Natural killer cell treated with Interleukin-12 subunit alpha and Interleukin-12 subunit beta and Interleukin-15 and Interleukin-18, amount 100 ng/mL, for 72 hours (primary cell): ENCODE data around the gene ABCC4. TPM values are rescaled to one million over a fixed set of nuclear protein-coding genes. Genes with fewer than 3 reads are reported as not detected.

Experiments
- ATAC-seq, 2 donors: fragments of 150-1000 bp; cut with Tn5 transposase in 1 of 2; sonication (Bioruptor Pico), chemical (Tn5 transposase) in 1 of 2; 2 replicates each; pipeline ENCODE4 v1.10.0; 2021
- DNase-seq: peaks from one replicate; pipeline ENCODE4 v3.0.0; 2022; ENCODE audit warnings: low spot score
- H3K27ac Mint-ChIP-seq, 2 donors: 1 replicate in 1 of 2; 2 replicates in 1 of 2; pipeline ENCODE4 v1.8.0; 2022; ENCODE audit warnings: mixed read lengths in 2 of 2, mild to moderate bottlenecking in 1 of 2, moderate library complexity in 1 of 2
- H3K27me3 Mint-ChIP-seq, 2 donors: 1 replicate in 1 of 2; 2 replicates in 1 of 2; pipeline ENCODE4 v1.8.0; 2022; ENCODE audit warnings: mixed read lengths in 2 of 2
- H3K36me3 Mint-ChIP-seq: one replicate; pipeline ENCODE4 v1.8.0; 2022; ENCODE audit warnings: mixed read lengths
- H3K4me1 Mint-ChIP-seq, 2 donors: 1 replicate in 1 of 2; 2 replicates in 1 of 2; pipeline ENCODE4 v1.8.0; 2022; ENCODE audit warnings: low read depth in 2 of 2, mixed read lengths in 2 of 2, mild to moderate bottlenecking in 1 of 2
- H3K4me3 Mint-ChIP-seq: one replicate; pipeline ENCODE4 v1.8.0; 2022; ENCODE audit warnings: mixed read lengths
- H3K9me3 Mint-ChIP-seq: 2 replicates; pipeline ENCODE4 v1.8.0; 2022; ENCODE audit warnings: mixed read lengths
- total RNA-seq, 2 donors: library from RNA; stranded (reverse); gene quantifications; one replicate each; pipeline ENCODE4 v1.2.3, GENCODE V29; 2022

The ABCC4 gene
- total RNA-seq, 2 donors from 2014 or later = 5.5 to 20.6 TPM

DNA sequence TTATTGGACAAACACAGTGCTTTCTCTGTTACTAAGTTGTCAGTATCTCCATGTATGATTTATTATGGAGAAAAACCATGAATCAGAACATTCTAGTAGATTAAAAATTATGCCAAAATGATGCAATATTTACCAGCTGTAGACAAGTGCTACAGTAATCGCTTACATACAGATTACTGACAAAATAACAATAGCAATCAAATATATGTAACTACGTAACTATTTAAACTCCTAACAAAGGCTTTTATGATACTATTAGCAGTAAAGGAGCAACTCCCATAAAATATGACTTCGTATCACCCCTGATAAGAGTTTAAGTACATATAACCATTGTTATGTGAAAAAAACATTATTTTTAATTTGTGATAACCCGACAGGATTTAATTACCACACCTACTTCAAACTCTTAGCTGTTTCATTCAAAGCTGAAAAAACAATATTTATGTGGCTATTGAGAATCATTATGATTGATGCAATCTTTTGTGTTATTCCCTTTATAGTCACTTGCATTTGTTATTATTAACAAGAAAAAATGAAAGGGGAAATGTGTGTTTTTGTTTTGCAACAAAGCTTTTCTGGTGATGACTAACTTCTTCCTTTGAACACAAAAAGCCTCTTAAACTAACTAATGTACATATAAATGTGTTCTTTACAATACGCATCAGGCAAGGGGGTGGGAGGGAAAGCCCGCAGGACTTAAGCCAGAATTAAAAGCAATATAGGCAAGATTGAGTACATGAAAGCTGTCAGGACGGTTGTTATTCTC is 147.4 kb downstream of the ABCC4 start:
- no peaks in the 10 kb centered on the region for H3K27me3 Mint-ChIP-seq
- H3K27ac Mint-ChIP-seq = no peak overlapping the region
- no peaks in the 10 kb centered on the region for H3K9me3 Mint-ChIP-seq

DNA sequence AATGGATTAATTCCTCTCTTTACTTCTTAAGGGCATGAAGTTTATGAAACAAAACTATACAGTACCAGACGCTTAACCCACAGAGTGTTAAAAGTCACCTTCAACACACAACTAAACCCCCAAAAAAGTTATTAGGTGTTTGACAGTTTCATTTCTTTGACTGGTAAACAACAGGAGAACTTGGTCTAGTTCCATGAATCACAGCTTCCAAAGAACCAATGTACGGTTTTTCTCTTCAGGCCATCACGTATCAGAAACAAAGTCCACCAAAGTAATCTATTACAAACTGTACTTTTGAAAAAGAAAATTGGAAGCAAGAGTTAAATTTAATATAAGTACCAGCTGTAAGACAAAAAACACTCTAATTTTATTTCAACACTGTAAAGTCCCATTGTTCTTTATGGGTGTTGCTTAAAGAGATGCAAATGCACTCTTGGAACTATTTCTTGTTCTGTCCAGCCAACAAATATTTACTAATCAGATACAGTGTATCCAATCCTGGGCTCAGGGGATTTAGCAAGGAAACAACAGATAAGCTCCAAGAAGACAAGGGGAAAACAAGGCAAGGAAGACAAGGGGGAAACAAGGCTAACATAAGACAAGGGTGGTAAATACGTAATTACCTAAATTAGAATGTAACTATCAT is 149.2 kb downstream of the ABCC4 start:
- no peak for ATAC-seq
- H3K4me3 Mint-ChIP-seq = no peak overlapping the region
- DNase-seq = no peak
- H3K27me3 Mint-ChIP-seq = no peaks in the 10 kb centered on the region
- no peaks in the 10 kb centered on the region for H3K36me3 Mint-ChIP-seq
- H3K4me1 Mint-ChIP-seq = no peaks in the 10 kb centered on the region
- H3K9me3 Mint-ChIP-seq = no peaks in the 10 kb centered on the region
- no peak overlapping the region for H3K27ac Mint-ChIP-seq

More for the DNA sequence above, 147.4 kb downstream of the ABCC4 start:
- Mint-ChIP-seq H3K36me3 (no peaks in the 10 kb centered on the region), H3K4me3 (no peak overlapping the region), H3K4me1 (no peaks in the 10 kb centered on the region)
- ATAC-seq (no peak), DNase-seq (no peak)

GRCh38 chr13:95150555-95150954 is 150.7 kb downstream of the ABCC4 start:
- H3K27ac Mint-ChIP-seq = no peak overlapping the region

GRCh38 chr13:95146486-95146885 is 154.8 kb downstream of the ABCC4 start:
- ATAC-seq = no peak
- no peak for DNase-seq
- Mint-ChIP-seq H3K27ac (no peak overlapping the region), H3K36me3 (peaks cover 6% of the 10 kb centered on the region), H3K27me3 (no peaks in the 10 kb centered on the region), H3K4me3 (no peak overlapping the region), H3K9me3 (no peaks in the 10 kb centered on the region), H3K4me1 (no peaks in the 10 kb centered on the region)

More at GRCh38 chr13:95150555-95150954, 150.7 kb downstream of the ABCC4 start:
- no peak for DNase-seq
- no peaks in the 10 kb centered on the region for H3K4me1 Mint-ChIP-seq
- no peaks in the 10 kb centered on the region for H3K36me3 Mint-ChIP-seq
- H3K9me3 Mint-ChIP-seq = no peaks in the 10 kb centered on the region
- no peaks in the 10 kb centered on the region for H3K27me3 Mint-ChIP-seq
- H3K4me3 Mint-ChIP-seq = no peak overlapping the region
- no peak for ATAC-seq

- ATAC-seq (no peak), DNase-seq (no peak)
- Mint-ChIP-seq H3K36me3 (peaks cover 6% of the 10 kb centered on the region), H3K27ac (no peak overlapping the region), H3K9me3 (no peaks in the 10 kb centered on the region), H3K4me3 (no peak overlapping the region), H3K27me3 (no peaks in the 10 kb centered on the region), H3K4me1 (no peaks in the 10 kb centered on the region)
Measured at GRCh38 chr13:95145587-95145986, 155.7 kb downstream of the ABCC4 start.

DNA sequence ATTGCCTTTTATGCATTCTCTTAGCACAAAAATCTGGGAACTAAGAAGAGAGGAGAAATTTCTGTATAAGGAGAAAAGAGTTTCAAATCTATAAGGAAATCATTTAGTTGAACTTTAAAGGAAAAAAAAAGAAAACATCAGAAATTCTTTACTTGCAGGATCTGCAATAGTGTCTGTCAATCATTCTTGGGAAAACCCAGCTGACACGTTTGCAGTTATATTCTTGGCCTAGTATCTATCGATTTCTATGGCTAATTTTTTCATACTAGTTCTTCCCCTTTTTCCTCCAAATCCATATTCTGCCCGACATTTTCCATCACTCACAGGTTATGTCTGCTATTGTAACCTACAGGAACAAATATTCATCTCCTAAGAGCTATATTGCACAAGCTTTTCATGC is 160.7 kb downstream of the ABCC4 start:
- Mint-ChIP-seq H3K36me3 (peaks cover 13% of the 10 kb centered on the region), H3K27ac (no peak overlapping the region), H3K4me3 (no peak overlapping the region), H3K9me3 (no peaks in the 10 kb centered on the region), H3K27me3 (no peaks in the 10 kb centered on the region), H3K4me1 (no peaks in the 10 kb centered on the region)
- DNase-seq (no peak), ATAC-seq (no peak)

GRCh38 chr13:95138876-95139585 is 162.2 kb downstream of the ABCC4 start:
- Mint-ChIP-seq H3K36me3 (peaks cover 7% of the 10 kb centered on the region), H3K4me1 (no peaks in the 10 kb centered on the region), H3K9me3 (no peaks in the 10 kb centered on the region), H3K27me3 (no peaks in the 10 kb centered on the region), H3K27ac (no peak overlapping the region), H3K4me3 (no peak overlapping the region)
- ATAC-seq (no peak), DNase-seq (no peak)

- peak in 1 of 2 donors; percentile 67 for ATAC-seq
- H3K4me3 Mint-ChIP-seq = no peak overlapping the region
Measured at GRCh38 chr13:95137096-95137495, 164.2 kb downstream of the ABCC4 start.

DNA sequence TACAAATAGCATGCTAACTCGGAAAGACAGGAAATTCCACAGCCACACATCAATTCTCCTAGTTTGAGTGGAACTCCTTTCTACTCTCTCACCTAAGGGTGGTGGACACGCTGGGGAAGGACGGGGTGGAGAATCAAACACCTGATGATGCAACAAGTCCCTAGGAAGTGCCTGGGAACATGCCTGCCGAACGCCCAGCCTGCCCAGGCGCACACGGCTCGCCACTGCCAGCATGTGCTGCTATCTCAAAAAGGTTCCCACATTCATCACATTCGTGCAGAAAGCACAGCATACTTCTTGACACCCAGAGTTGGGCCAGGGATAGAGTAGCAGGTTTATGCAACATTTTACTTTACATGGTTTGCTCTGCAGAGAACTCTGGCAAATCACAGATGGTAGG is 164.6 kb downstream of the ABCC4 start:
- Mint-ChIP-seq H3K27ac (no peak overlapping the region), H3K27me3 (no peaks in the 10 kb centered on the region), H3K4me3 (no peak overlapping the region), H3K36me3 (peaks cover 7% of the 10 kb centered on the region), H3K4me1 (no peaks in the 10 kb centered on the region), H3K9me3 (no peaks in the 10 kb centered on the region)
- no peak for ATAC-seq
- DNase-seq = no peak

More at GRCh38 chr13:95137096-95137495, 164.2 kb downstream of the ABCC4 start:
- no peak for DNase-seq
- H3K4me1 Mint-ChIP-seq = no peaks in the 10 kb centered on the region
- H3K9me3 Mint-ChIP-seq = no peaks in the 10 kb centered on the region
- H3K27ac Mint-ChIP-seq = no peak overlapping the region
- H3K36me3 Mint-ChIP-seq = peaks cover 7% of the 10 kb centered on the region
- H3K27me3 Mint-ChIP-seq = no peaks in the 10 kb centered on the region

GRCh38 chr13:95133498-95133897 is 167.8 kb downstream of the ABCC4 start:
- Mint-ChIP-seq H3K36me3 (no peaks in the 10 kb centered on the region), H3K27me3 (no peaks in the 10 kb centered on the region), H3K4me3 (no peak overlapping the region), H3K4me1 (no peaks in the 10 kb centered on the region), H3K27ac (no peak overlapping the region), H3K9me3 (no peaks in the 10 kb centered on the region)
- DNase-seq (no peak), ATAC-seq (no peak)

DNA sequence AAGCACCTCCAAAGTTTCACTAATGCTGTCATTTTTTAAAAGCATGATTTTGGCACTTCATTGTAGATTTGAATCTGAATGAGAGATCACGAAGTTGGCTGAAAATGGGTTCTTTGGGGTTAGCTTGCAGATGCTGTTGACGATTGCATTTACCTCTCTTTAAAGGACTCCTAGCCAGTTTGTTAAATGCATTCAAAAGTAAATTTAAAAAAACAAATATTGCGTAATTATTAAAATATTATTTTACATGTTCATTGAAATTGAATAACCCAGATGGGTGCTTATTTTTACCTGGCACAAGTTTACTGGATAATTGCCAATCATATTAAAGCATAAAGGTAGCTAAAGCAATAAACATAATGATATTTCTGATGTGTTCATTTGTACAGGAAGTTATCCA is 172.2 kb downstream of the ABCC4 start:
- Mint-ChIP-seq H3K27me3 (no peaks in the 10 kb centered on the region), H3K27ac (no peak overlapping the region), H3K36me3 (no peaks in the 10 kb centered on the region), H3K4me1 (no peaks in the 10 kb centered on the region), H3K9me3 (no peaks in the 10 kb centered on the region), H3K4me3 (no peak overlapping the region)
- no peak for ATAC-seq
- no peak for DNase-seq

- no peaks in the 10 kb centered on the region for H3K36me3 Mint-ChIP-seq
- H3K27me3 Mint-ChIP-seq = no peaks in the 10 kb centered on the region
- no peak overlapping the region for H3K4me3 Mint-ChIP-seq
- DNase-seq (no peak), ATAC-seq (no peak)
- no peak overlapping the region for H3K27ac Mint-ChIP-seq
- no peaks in the 10 kb centered on the region for H3K9me3 Mint-ChIP-seq
- no peaks in the 10 kb centered on the region for H3K4me1 Mint-ChIP-seq
Measured at GRCh38 chr13:95128045-95128643, 173.1 kb downstream of the ABCC4 start.

- no peak for DNase-seq
Measured at GRCh38 chr13:95124959-95125358, 176.3 kb downstream of the ABCC4 start.

GRCh38 chr13:95123726-95124125 is 177.5 kb downstream of the ABCC4 start:
- H3K27me3 Mint-ChIP-seq = no peaks in the 10 kb centered on the region
- no peaks in the 10 kb centered on the region for H3K36me3 Mint-ChIP-seq
- no peak for ATAC-seq

More at GRCh38 chr13:95124959-95125358, 176.3 kb downstream of the ABCC4 start:
- no peaks in the 10 kb centered on the region for H3K9me3 Mint-ChIP-seq
- no peak overlapping the region for H3K4me3 Mint-ChIP-seq
- no peaks in the 10 kb centered on the region for H3K36me3 Mint-ChIP-seq
- H3K27me3 Mint-ChIP-seq = no peaks in the 10 kb centered on the region
- H3K4me1 Mint-ChIP-seq = no peaks in the 10 kb centered on the region
- H3K27ac Mint-ChIP-seq = no peak overlapping the region
- ATAC-seq = no peak

More at GRCh38 chr13:95123726-95124125, 177.5 kb downstream of the ABCC4 start:
- Mint-ChIP-seq H3K4me3 (no peak overlapping the region), H3K9me3 (no peaks in the 10 kb centered on the region), H3K27ac (no peak overlapping the region), H3K4me1 (no peaks in the 10 kb centered on the region)
- no peak for DNase-seq
